ENCODE results near the gene BMF. TPM values are rescaled to one million over a fixed set of nuclear protein-coding genes. Genes with fewer than 3 reads are reported as not detected.

BMF gene, protein sequence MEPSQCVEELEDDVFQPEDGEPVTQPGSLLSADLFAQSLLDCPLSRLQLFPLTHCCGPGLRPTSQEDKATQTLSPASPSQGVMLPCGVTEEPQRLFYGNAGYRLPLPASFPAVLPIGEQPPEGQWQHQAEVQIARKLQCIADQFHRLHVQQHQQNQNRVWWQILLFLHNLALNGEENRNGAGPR
- total RNA-seq (8.6 and 9.5 TPM in 2 replicates), polyA plus RNA-seq (2.2 TPM in 2 replicates), polyA minus RNA-seq (ENCODE audit: low replicate concordance) (6.4 and 13.5 TPM in 2 replicates)
- 1.4 and 2.1 TPM in 2 replicates for polyA plus RNA-seq (2012)

DNA sequence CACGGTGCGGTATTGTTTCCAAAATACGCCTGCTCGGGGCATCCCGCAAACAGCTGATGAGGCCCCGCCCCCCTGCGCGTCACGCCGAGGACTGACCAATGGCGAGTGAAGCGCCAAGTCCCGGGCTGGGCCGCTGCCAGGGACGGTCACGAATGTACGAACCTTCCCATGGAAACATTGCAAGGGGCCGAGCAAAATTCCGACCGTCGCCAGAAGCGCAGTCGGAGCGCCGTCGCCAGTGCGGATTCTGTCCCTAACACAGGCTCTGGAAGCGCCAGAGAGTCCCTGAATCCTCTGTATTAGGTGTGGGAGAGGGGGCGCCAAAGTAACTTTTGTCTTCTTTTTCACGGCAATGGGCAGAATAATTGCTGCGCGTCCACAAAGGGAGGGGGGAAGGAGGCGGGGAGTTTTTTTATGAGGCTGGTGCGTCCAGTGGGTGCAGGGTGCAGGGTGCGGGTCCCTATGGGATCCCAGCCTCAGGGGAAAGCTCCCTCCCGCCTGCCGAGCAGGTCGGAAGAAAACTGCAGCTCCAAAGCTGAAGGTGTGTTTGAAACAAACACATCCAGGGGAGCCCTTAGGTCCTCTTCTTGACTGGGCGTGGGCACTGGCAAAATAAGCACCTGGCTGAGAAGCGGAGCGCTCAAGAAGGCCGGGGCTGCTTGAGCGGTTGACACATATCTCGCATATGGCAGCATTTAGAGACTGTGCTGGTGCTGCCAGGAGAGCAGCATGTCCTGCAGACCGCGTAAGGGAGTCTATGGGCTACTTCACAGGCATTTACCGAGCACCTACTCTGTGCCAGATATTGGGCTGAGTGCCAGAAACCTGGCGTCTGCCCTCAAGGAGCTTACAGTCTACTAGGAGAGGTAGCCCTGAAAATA lies at the start of gene BMF:
BMF (minus strand) TSS at position 25 of the 881 bp plus-strand sequence. CDS start 2,793 bp downstream, outside the sequence.
- Histone ChIP-seq H3K4me3 (replicated peaks in 1 of 4; ENCODE audit: control extremely low read depth in 1 of 4, insufficient read depth in 1 of 4, low read depth in 3 of 4, low read length in 4 of 4) (peak within 1 kb of the TSS; percentile 60 to 87 (median 75)), H3K27me3 (ENCODE audit: control insufficient read depth, insufficient read depth, low read length) (peaks cover 24% of the 10 kb centered on the region), H3K79me2 (ENCODE audit: control insufficient read depth, insufficient read depth, low read length) (no peaks in the 10 kb centered on the region), H3K4me2 (ENCODE audit: extremely low read depth, insufficient read depth, low read length) (peak within 1 kb of the TSS; percentile 94), H3K9ac (ENCODE audit: insufficient read depth, low read length) (peak within 1 kb of the TSS; percentile 66), H3K4me1 (ENCODE audit: control insufficient read depth, extremely low read depth, insufficient read depth, low read length) (peaks cover 12% of the 10 kb centered on the region), H3K9me3 (ENCODE audit: control insufficient read depth, insufficient read depth, low read depth, low read length) (no peaks in the 10 kb centered on the region), H3K27ac (ENCODE audit: insufficient read depth, low read length) (peak within 1 kb of the TSS; percentile 37), H3K36me3 (ENCODE audit: control insufficient read depth, insufficient read depth, low read length) (no peaks in the 10 kb centered on the region), H4K20me1 (ENCODE audit: control insufficient read depth, extremely low read depth, insufficient read depth, low read length) (no peaks in the 10 kb centered on the region), H2AFZ (ENCODE audit: low read length) (peak within 1 kb of the TSS; percentile 69)
- TF ChIP-seq EZH2 (IDR thresholded peaks at IDR 0.05; ENCODE audit: low read length, missing control alignments): peak; percentile 22
- TF ChIP-seq, protein P1, sequence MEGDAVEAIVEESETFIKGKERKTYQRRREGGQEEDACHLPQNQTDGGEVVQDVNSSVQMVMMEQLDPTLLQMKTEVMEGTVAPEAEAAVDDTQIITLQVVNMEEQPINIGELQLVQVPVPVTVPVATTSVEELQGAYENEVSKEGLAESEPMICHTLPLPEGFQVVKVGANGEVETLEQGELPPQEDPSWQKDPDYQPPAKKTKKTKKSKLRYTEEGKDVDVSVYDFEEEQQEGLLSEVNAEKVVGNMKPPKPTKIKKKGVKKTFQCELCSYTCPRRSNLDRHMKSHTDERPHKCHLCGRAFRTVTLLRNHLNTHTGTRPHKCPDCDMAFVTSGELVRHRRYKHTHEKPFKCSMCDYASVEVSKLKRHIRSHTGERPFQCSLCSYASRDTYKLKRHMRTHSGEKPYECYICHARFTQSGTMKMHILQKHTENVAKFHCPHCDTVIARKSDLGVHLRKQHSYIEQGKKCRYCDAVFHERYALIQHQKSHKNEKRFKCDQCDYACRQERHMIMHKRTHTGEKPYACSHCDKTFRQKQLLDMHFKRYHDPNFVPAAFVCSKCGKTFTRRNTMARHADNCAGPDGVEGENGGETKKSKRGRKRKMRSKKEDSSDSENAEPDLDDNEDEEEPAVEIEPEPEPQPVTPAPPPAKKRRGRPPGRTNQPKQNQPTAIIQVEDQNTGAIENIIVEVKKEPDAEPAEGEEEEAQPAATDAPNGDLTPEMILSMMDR (conservative IDR thresholded peaks at IDR 0.05 in 1 of 2, IDR thresholded peaks at IDR 0.05 in 1 of 2; ENCODE audit: low read depth in 1 of 2, low read length in 2 of 2): peak; percentile 18 to 36
- DNase-seq (ENCODE audit: low read depth in 2 of 2): peak; percentile 99

DNA sequence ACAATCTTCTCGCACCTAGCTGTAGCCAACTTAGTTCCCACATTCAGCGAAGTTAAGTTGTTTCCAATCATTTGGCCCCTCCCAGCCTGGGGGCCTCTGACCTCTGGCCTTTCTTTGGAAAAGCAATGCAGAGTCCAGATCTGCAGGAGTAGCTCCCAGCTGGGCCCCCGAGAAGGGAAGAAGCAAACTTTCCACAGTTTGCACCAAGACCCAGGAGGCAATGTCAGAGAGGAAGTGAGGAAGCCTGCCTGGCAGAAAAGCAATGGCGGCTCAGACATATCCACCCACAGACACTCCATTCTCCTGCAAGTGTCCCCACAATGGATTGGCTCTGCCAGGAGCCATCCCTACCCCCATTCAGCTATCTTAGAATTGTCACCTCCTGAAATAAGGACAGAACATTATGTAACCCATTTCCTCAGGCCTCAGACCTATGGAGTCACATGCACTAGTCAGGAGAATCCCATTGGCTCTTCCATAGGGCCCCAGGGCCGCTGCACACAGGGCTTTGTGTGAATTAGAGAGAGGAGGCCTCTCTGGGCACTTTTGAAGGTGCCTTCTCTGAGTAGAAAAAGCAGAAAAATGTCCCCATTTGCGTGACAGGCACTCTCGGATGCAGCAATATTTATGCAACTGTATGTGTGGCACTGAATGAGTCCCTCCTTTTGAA lies 49.2 kb upstream of the BMF start:
- H3K36me3 ChIP-seq (ENCODE audit: control insufficient read depth, insufficient read depth, low read length): no peaks in the 10 kb centered on the region
- TF ChIP-seq, protein P1 (conservative IDR thresholded peaks at IDR 0.05 in 1 of 2, IDR thresholded peaks at IDR 0.05 in 1 of 2; ENCODE audit: low read depth in 1 of 2, low read length in 2 of 2): no peak
- no peak for TF ChIP-seq EZH2 (IDR thresholded peaks at IDR 0.05; ENCODE audit: low read length, missing control alignments)
- H3K4me2 ChIP-seq (ENCODE audit: extremely low read depth, insufficient read depth, low read length): no peak overlapping the region
- no peak for DNase-seq (ENCODE audit: low read depth in 2 of 2)
- no peak overlapping the region for H3K4me3 ChIP-seq (replicated peaks in 1 of 4; ENCODE audit: control extremely low read depth in 1 of 4, insufficient read depth in 1 of 4, low read depth in 3 of 4, low read length in 4 of 4)
- H4K20me1 ChIP-seq (ENCODE audit: control insufficient read depth, extremely low read depth, insufficient read depth, low read length): no peaks in the 10 kb centered on the region
- H2AFZ ChIP-seq (ENCODE audit: low read length): no peak overlapping the region
- H3K9me3 ChIP-seq (ENCODE audit: control insufficient read depth, insufficient read depth, low read depth, low read length): no peaks in the 10 kb centered on the region
- H3K4me1 ChIP-seq (ENCODE audit: control insufficient read depth, extremely low read depth, insufficient read depth, low read length): peaks cover 7% of the 10 kb centered on the region
- no peak overlapping the region for H3K9ac ChIP-seq (ENCODE audit: insufficient read depth, low read length)
- H3K27ac ChIP-seq (ENCODE audit: insufficient read depth, low read length): no peak overlapping the region
- H3K79me2 ChIP-seq (ENCODE audit: control insufficient read depth, insufficient read depth, low read length): peaks cover 20% of the 10 kb centered on the region
- peaks cover 2% of the 10 kb centered on the region for H3K27me3 ChIP-seq (ENCODE audit: control insufficient read depth, insufficient read depth, low read length)

Data from fibroblast of lung (primary cell).